HepG2 (cell line): ENCODE data around the gene LSM11. TPM values are rescaled to one million over a fixed set of nuclear protein-coding genes. Genes with fewer than 3 reads are reported as not detected.

Experiments used
- BCL3 ChIP-seq: sonication (generic); formaldehyde crosslinking; IDR thresholded peaks from 2 replicates; pipeline ENCODE4 v1.5.1; 2020; ENCODE audit warnings: mild to moderate bottlenecking, missing genetic modification reagents, moderate library complexity
- HOXA9 ChIP-seq: sonication (generic); formaldehyde crosslinking; IDR thresholded peaks from 2 replicates; pipeline ENCODE4 v1.8.1; 2022; ENCODE audit warnings: missing genetic modification reagents, mild to moderate bottlenecking, moderate library complexity, borderline replicate concordance
- NFKBIZ ChIP-seq: IDR thresholded peaks from 2 replicates; pipeline ENCODE4 v1.6.1; 2018; ENCODE audit warnings: missing genetic modification reagents, missing compliant biosample characterization
- NPAS2 ChIP-seq: sonication (generic); formaldehyde crosslinking; IDR thresholded peaks from 2 replicates; pipeline ENCODE4 v1.8.0; 2022; ENCODE audit warnings: mild to moderate bottlenecking, missing genetic modification reagents, borderline replicate concordance
- ONECUT2 ChIP-seq: sonication (generic); formaldehyde crosslinking; IDR thresholded peaks from 2 replicates; pipeline ENCODE4 v1.4.0; 2020; ENCODE audit warnings: missing genetic modification reagents
- RFX1 ChIP-seq: fragments of 450-650 bp; IDR thresholded peaks from 2 replicates; pipeline ENCODE4 v1.6.1; 2017
- SOX13 ChIP-seq, 3 experiments: fragments of 450-650 bp in 1 of 3; sonication (generic) in 1 of 3; formaldehyde crosslinking in 1 of 3; IDR thresholded peaks in 2 of 3; conservative IDR thresholded peaks in 1 of 3; 2 replicates each; pipeline versions ENCODE4 v1.5.0 to v1.6.1; 2016 to 2020; ENCODE audit warnings: antibody characterized with exemption in 1 of 3, mild to moderate bottlenecking in 1 of 3, missing compliant biosample characterization in 1 of 3, missing genetic modification reagents in 1 of 3, moderate library complexity in 1 of 3
- SPEN ChIP-seq: sonication (generic); formaldehyde crosslinking; IDR thresholded peaks from 2 replicates; pipeline ENCODE4 v1.5.1; 2020; ENCODE audit warnings: low read depth, mild to moderate bottlenecking, missing genetic modification reagents
- YY1 ChIP-seq: IDR thresholded peaks from 2 replicates; pipeline ENCODE4 v1.6.1; 2011; ENCODE audit warnings: low read length, low read depth, moderate library complexity, mild to moderate bottlenecking; ENCODE audit not compliant: insufficient read depth, insufficient replicate concordance
- ZC3H4 ChIP-seq: sonication (generic); formaldehyde crosslinking; IDR thresholded peaks from 2 replicates; pipeline ENCODE4 v1.4.0; 2020; ENCODE audit warnings: missing genetic modification reagents, borderline replicate concordance
- ZKSCAN5 ChIP-seq: sonication (generic); formaldehyde crosslinking; IDR thresholded peaks from 2 replicates; pipeline ENCODE4 v1.5.1; 2020; ENCODE audit warnings: mild to moderate bottlenecking, missing genetic modification reagents
- ZNF142 ChIP-seq: sonication (generic); formaldehyde crosslinking; IDR thresholded peaks from 2 replicates; pipeline ENCODE4 v1.4.0; 2020; ENCODE audit warnings: missing genetic modification reagents
- ZNF205 ChIP-seq: IDR thresholded peaks from 2 replicates; pipeline ENCODE4 v1.6.1; 2018; ENCODE audit warnings: missing biosample characterization, missing genetic modification reagents
- ZNF275 ChIP-seq: sonication (generic); formaldehyde crosslinking; IDR thresholded peaks from 2 replicates; pipeline ENCODE4 v1.8.0; 2022; ENCODE audit warnings: missing genetic modification reagents, mild to moderate bottlenecking, inconsistent platforms, borderline replicate concordance
- ZNF446 ChIP-seq: sonication (generic); formaldehyde crosslinking; IDR thresholded peaks from 2 replicates; pipeline ENCODE4 v1.5.0; 2020; ENCODE audit warnings: mild to moderate bottlenecking, missing genetic modification reagents
- ZNF543 ChIP-seq: sonication (generic); formaldehyde crosslinking; IDR thresholded peaks from 2 replicates; pipeline ENCODE4 v1.4.0; 2020; ENCODE audit warnings: mild to moderate bottlenecking, missing genetic modification reagents
- ZNF691 ChIP-seq: sonication (generic); formaldehyde crosslinking; IDR thresholded peaks from 2 replicates; pipeline ENCODE4 v1.4.0; 2020; ENCODE audit warnings: missing genetic modification reagents, low read depth, mild to moderate bottlenecking, borderline replicate concordance
- polyA plus RNA-seq, 8 experiments: library from polyadenylated mRNA; depleted of rRNA in 3 of 8; stranded (reverse) in 7 of 8; unstranded in 1 of 8; fragments of >200 nt; fragmentation: Illumina TruSeq in 4 of 8; extraction: Trizol in 4 of 8; gene quantifications; 2 replicates each; pipeline versions ENCODE4 v1.2.1 to v1.2.3, GENCODE V29; 2011 to 2016; ENCODE audit warnings: low read depth in 4 of 8, missing spikeins in 1 of 8, mixed read lengths in 1 of 8; ENCODE audit not compliant: insufficient read depth in 1 of 8
- total RNA-seq, 5 experiments: library from RNA; depleted of rRNA; stranded (reverse); fragments of >200 nt; fragmentation: Illumina TruSeq; extraction: Trizol; gene quantifications; 2 replicates each; pipeline ENCODE4 v1.2.3, GENCODE V29; 2016; ENCODE audit warnings: low read depth in 1 of 5

Gene LSM11
- total and polyA plus RNA-seq, 2 of the 13 experiments (the other 11 are each of a cell fraction or from before 2014, with no cell fraction given) = 4.5 to 7.2 TPM

- TF ChIP-seq ZNF142 (CRISPR knock-in tag) (peak; percentile 44; the same call in 1 of the 2 replicates), ZKSCAN5 (CRISPR knock-in tag) (no peak), ZC3H4 (no peak), ZNF446 (CRISPR knock-in tag) (no peak), RFX1 (peak; percentile 82), ZNF205 (CRISPR knock-in tag) (no peak), NPAS2 (no peak), ZNF691 (CRISPR knock-in tag) (peak; percentile 67; the same call in 1 of the 2 replicates), ZNF275 (peak; percentile 85), SPEN (peak; percentile 66; the same call in 1 of the 2 replicates), HOXA9 (CRISPR knock-in tag) (0 out of 2 replicates have a peak, but pooled peaks have one; percentile 47), SOX13 (IDR thresholded peaks at IDR 0.05) (no peak), SOX13 (CRISPR knock-in tag; conservative IDR thresholded peaks at IDR 0.05 in 1 of 2, IDR thresholded peaks at IDR 0.05 in 1 of 2) (no peak), NFKBIZ (CRISPR knock-in tag) (no peak), YY1 (peak; percentile 54), ZNF543 (CRISPR knock-in tag) (no peak), BCL3 (CRISPR knock-in tag) (peak; percentile 82), ONECUT2 (CRISPR knock-in tag) (no peak)
Observed at GRCh38 chr5:157731272-157732129, 12.0 kb upstream of the LSM11 start, which contains the start of gene THG1L (continued).
